IPS-15b (cell line): ENCODE results near the gene ARFRP1.
"Not testable (repeated sequence)": the region's sequence is repeated elsewhere in the genome, so short reads cannot be mapped to it uniquely, and the experiment has no call there.

Experiments
- H3K27me3 ChIP-seq: one replicate; pipeline ENCODE4 v1.6.1; 2013; ENCODE audit warnings: low read length; ENCODE audit not compliant: control insufficient read depth, insufficient read depth
- H3K36me3 ChIP-seq: one replicate; pipeline ENCODE4 v1.6.1; 2013; ENCODE audit warnings: low read length; ENCODE audit not compliant: control insufficient read depth, insufficient read depth
- H3K4me1 ChIP-seq: one replicate; pipeline ENCODE4 v1.6.1; 2013; ENCODE audit warnings: mild to moderate bottlenecking, low read length; ENCODE audit not compliant: control insufficient read depth, insufficient read depth
- H3K4me3 ChIP-seq: one replicate; pipeline ENCODE4 v1.5.1; 2013; ENCODE audit warnings: low read depth, low read length
- H3K9ac ChIP-seq: one replicate; pipeline ENCODE4 v1.6.1; 2013; ENCODE audit warnings: low read depth, mild to moderate bottlenecking, low read length
- H3K9me3 ChIP-seq: one replicate; pipeline ENCODE4 v1.6.1; 2013; ENCODE audit warnings: mild to moderate bottlenecking, low read length; ENCODE audit not compliant: control insufficient read depth, insufficient read depth

Gene ARFRP1

DNA sequence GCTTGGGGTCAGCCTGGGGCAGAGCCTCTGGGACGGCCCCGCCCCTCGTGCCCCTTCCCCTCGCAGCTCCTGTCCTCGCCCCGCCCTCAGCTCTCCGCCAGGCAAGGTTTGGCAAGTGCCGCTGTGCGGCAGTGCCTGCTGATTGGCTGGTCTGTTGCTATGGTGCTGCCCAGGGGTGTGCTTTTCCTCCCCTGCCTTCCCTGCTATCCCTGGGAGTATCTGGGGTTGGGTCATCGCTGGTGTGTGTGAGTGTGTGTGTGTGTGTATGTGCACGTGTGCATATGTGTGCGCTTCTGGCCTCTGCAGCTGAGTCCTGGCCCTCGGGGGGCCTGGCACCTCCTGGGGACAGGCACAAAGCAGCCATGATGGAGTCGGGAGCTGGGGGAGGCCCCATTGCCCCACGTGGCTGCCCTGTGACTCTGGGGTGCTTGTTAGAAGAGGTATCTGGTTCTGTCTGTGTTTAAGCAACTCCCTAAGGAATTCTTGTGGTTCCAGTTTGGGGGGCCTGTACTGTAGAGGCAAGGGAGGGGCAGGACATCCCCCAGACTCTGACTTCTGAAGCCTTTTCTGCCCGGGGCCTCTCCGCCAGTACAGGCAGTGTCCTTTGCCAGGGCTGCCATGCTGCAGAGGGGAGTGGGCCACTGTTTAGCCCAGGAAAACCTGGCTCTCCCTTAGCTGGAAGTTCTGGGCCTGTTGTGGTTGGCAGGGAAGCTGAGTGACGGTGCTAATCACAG, 42.7 kb downstream of the ARFRP1 start:
- Histone ChIP-seq H3K4me3 (no peak overlapping the region), H3K9ac (no peak overlapping the region), H3K36me3 (peaks cover 50% of the 10 kb centered on the region), H3K9me3 (no peaks in the 10 kb centered on the region), H3K4me1 (no peaks in the 10 kb centered on the region), H3K27me3 (no peaks in the 10 kb centered on the region)

DNA sequence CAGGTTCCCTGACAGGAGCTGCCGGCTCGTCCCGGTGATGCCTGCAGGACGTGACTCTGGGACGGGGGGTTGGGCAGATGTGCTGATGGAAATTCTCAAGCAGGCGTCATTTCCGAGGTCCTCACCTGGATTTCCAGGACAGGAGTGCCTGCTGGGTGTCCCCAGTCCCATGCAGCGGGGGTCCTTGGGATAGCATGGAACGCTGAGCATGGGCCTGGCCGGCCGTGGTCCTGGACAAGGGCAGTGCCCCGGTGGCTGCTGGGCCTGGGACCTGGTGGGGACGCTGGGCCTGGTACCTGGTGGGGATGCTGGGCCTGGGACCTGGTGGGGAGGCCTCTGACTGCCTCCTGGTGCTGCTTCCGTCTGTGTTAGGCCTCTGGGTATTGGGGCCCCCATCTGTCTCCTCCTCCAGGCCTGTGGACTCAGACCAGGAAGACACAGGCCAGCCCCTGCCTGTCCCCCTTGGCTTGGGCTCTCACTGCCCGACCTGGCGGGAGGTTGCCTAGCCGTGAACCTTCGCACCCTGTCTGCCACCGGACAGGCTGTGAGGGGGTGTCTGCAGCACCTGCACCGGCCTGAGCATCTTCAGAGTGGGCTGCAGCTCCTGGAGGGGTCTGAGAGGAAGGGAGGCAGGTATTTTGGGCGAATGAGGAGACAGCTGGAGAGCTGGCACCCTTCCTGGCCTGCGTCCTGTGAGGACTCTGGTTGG, 43.5 kb downstream of the ARFRP1 start:
- Histone ChIP-seq H3K36me3 (peaks cover 50% of the 10 kb centered on the region), H3K4me1 (no peaks in the 10 kb centered on the region), H3K9me3 (no peaks in the 10 kb centered on the region), H3K9ac (no peak overlapping the region), H3K27me3 (no peaks in the 10 kb centered on the region), H3K4me3 (no peak overlapping the region)

DNA sequence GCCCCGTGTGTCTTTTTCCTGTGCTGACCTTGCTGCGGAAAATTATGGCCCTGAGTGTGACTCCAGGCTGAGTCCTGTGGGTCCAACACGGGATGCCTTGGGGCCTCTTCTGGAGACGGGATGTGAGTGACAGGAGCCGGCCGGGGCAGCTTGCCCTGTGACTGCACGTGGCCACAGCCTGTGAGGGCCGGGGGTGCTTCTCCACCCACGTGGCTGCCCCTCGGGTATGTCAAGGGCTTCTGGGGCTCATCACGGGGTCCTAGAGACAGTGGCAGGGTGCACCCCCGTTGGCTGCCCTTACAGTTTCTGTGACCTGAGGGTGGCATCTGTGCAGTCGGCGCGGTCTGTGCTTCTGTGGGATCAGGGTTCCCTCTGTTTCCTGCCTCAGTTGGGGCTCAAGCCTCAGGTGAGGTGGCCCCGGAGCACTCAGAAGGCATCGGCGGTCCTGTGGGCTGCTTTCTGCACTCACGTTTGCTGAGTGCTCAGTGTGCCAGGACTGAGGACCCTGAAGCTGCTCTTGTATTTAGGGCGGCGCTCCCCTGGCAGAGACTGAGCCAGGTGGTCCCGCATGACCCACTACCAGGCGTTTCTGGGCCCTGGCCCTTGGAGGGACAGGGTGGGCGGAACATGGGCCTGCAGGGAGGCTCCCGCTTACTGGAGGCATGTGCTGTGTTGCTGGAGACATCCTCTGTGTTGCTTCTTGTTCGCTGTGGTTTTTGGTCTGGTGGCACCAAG, 44.3 kb downstream of the ARFRP1 start:
- Histone ChIP-seq H3K9ac (no peak overlapping the region), H3K4me3 (no peak overlapping the region), H3K36me3 (peaks cover 47% of the 10 kb centered on the region), H3K4me1 (no peaks in the 10 kb centered on the region), H3K27me3 (no peaks in the 10 kb centered on the region), H3K9me3 (no peaks in the 10 kb centered on the region)

DNA sequence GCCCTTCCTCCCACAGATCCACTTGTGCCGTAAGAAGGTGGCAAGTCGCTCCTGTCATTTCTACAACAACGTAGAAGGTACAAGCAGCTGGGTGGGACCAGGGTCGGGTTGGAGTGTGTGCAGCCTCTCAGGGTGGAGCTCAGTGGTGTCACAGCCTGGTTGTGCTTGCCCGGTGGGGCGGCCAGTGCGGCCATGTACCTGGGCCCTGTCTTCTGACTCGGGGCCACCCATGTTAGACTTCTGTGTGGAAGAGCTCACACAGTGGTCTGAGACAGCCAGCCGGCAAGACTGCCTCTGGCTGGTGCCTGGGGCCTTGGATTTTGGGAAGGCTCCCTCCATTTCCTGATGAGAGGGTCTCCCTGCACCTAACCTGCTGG, 45.0 kb downstream of the ARFRP1 start:
- no peaks in the 10 kb centered on the region for H3K4me1 ChIP-seq
- H3K4me3 ChIP-seq, result no peak overlapping the region
- H3K27me3 ChIP-seq, result no peaks in the 10 kb centered on the region
- peaks cover 43% of the 10 kb centered on the region for H3K36me3 ChIP-seq
- no peaks in the 10 kb centered on the region for H3K9me3 ChIP-seq
- no peak overlapping the region for H3K9ac ChIP-seq

GRCh38 chr20:63661959-63662812, 45.6 kb downstream of the ARFRP1 start:
- Histone ChIP-seq H3K9me3 (no peaks in the 10 kb centered on the region), H3K36me3 (peaks cover 38% of the 10 kb centered on the region), H3K4me1 (no peaks in the 10 kb centered on the region), H3K9ac (no peak overlapping the region), H3K4me3 (no peak overlapping the region), H3K27me3 (no peaks in the 10 kb centered on the region)

- Histone ChIP-seq H3K9ac (no peak overlapping the region), H3K4me3 (no peak overlapping the region), H3K27me3 (no peaks in the 10 kb centered on the region), H3K36me3 (peaks cover 35% of the 10 kb centered on the region), H3K4me1 (no peaks in the 10 kb centered on the region), H3K9me3 (no peaks in the 10 kb centered on the region)
Observed at GRCh38 chr20:63661108-63661507, 46.7 kb downstream of the ARFRP1 start.

DNA sequence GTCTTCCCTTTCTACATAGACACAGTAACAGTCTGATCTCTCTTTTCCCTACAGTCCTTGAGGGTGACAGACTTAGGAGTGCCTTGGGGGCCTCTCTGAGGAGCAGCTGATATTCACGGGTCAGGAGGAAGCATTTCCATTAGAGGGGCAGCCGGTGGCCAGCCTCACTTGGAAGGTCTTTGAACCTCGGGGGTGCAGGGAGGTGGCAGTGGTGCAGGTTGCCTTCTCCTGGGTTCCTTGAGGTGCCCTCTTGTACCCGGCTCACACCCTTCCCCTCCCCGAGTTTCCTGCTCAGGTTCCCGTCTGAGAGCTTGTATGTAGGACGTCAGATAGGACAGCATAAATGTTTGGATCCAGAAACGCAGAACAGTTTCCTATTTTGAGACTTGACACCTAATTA, 47.2 kb downstream of the ARFRP1 start:
- Histone ChIP-seq H3K4me3 (no peak overlapping the region), H3K4me1 (no peaks in the 10 kb centered on the region), H3K36me3 (peaks cover 32% of the 10 kb centered on the region), H3K27me3 (no peaks in the 10 kb centered on the region), H3K9me3 (no peaks in the 10 kb centered on the region), H3K9ac (no peak overlapping the region)

DNA sequence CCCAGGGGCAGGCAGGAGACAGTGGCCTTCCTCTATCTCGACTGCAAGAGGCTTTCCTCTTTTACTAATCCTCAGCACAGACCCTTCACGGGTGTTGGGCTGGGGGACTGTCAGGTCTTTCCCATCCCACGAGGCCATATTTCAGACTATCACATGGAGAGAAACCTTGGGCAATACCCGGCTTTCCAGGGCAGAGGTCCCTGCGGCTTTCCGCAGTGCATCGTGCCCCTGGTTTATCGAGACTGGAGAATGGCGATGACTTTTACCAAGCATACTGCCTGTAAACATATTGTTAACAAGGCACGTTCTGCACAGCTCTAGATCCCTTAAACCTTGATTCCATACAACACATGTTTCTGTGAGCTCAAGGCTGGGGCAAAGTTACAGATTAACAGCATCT, 47.6 kb downstream of the ARFRP1 start:
- H3K27me3 ChIP-seq, H3K9ac ChIP-seq, H3K9me3 ChIP-seq, H3K4me1 ChIP-seq, H3K4me3 ChIP-seq: not testable (repeated sequence)
- peaks cover 31% of the 10 kb centered on the region for H3K36me3 ChIP-seq

GRCh38 chr20:63659370-63659769, 48.4 kb downstream of the ARFRP1 start:
- Histone ChIP-seq H3K9ac (no peak overlapping the region), H3K36me3 (peaks cover 31% of the 10 kb centered on the region)

DNA sequence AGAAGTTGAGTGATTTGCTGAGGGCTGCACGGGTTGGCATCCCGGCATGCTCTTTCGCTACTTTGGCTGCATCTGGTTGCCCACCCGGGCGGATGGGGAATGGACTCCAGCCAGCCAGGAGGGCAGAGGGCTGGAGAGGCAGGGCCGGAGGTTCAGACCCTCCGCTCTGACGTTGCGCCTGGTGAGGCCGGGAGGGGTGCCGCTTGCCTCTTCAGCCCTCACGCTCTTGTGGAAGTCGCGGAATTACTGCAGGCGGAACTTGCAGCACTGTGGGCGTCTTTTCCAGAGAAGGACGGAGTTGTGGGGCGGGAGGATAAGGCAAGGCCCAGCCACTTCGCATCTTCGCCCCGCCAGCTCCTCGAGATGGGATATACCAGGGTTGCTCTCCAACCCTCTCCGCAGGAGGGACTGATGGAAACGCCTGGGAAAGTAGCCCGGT, 49.0 kb downstream of the ARFRP1 start:
- no peaks in the 10 kb centered on the region for H3K27me3 ChIP-seq
- H3K36me3 ChIP-seq, result peaks cover 27% of the 10 kb centered on the region
- H3K4me1 ChIP-seq, result peaks cover 4% of the 10 kb centered on the region
- H3K9ac ChIP-seq, result peak overlapping the region; percentile 66
- no peaks in the 10 kb centered on the region for H3K9me3 ChIP-seq
- peak overlapping the region; percentile 80 for H3K4me3 ChIP-seq

More at GRCh38 chr20:63659370-63659769, 48.4 kb downstream of the ARFRP1 start:
- no peaks in the 10 kb centered on the region for H3K4me1 ChIP-seq
- no peaks in the 10 kb centered on the region for H3K27me3 ChIP-seq
- H3K4me3 ChIP-seq, result peak overlapping the region; percentile 80
- H3K9me3 ChIP-seq, result no peaks in the 10 kb centered on the region
